CD4-positive, alpha-beta T cell treated with Interleukin-1 beta for 1 hour (primary cell): ENCODE measurements around the gene PABPN1L.
"Not testable (repeated sequence)": the region's sequence is repeated elsewhere in the genome, so short reads cannot be mapped to it uniquely, and the experiment has no call there.

Experiments used
- DNase-seq, 2 donors: peaks; one replicate each; pipeline ENCODE4 v3.0.0-alpha.2; 2020 to 2022

Gene PABPN1L

GRCh38 chr16:88825146-88825545 lies 41.3 kb downstream of the PABPN1L start:
- DNase-seq, result no peak

GRCh38 chr16:88824256-88825077 lies 42.0 kb downstream of the PABPN1L start:
- no peak for DNase-seq

- not testable (repeated sequence) for DNase-seq
These were observed 42.8 kb downstream of the PABPN1L start for GRCh38 chr16:88823646-88824045.

GRCh38 chr16:88822281-88823040 lies 44.0 kb downstream of the PABPN1L start:
- DNase-seq, result no peak

GRCh38 chr16:88821168-88821850 lies 45.2 kb downstream of the PABPN1L start:
- no peak for DNase-seq

GRCh38 chr16:88820385-88821025 lies 46.0 kb downstream of the PABPN1L start:
- no peak for DNase-seq

GRCh38 chr16:88819126-88819525 lies 47.3 kb downstream of the PABPN1L start:
- no peak for DNase-seq

- no peak for DNase-seq
These were observed 47.9 kb downstream of the PABPN1L start for GRCh38 chr16:88818575-88818874.

GRCh38 chr16:88817785-88818574 lies 48.5 kb downstream of the PABPN1L start:
- no peak for DNase-seq

GRCh38 chr16:88816736-88817535 lies 49.5 kb downstream of the PABPN1L start:
- no peak for DNase-seq

GRCh38 chr16:88815901-88816589 lies 50.4 kb downstream of the PABPN1L start:
- peak; percentile 58 to 59 for DNase-seq

- no peak for DNase-seq
These were observed 51.2 kb downstream of the PABPN1L start for GRCh38 chr16:88815227-88815626.

- no peak for DNase-seq
These were observed 52.3 kb downstream of the PABPN1L start for GRCh38 chr16:88814144-88814502.
